ENCODE results near the gene CFAP299.

- no peak for TF ChIP-seq EZH2phosphoT487 (IDR thresholded peaks at IDR 0.05; ENCODE audit: low read length)
- no peak for TF ChIP-seq CTCF (IDR thresholded peaks at IDR 0.05; ENCODE audit: low read length)
- no peak for TF ChIP-seq EZH2 (optimal IDR thresholded peaks at IDR 0.05; ENCODE audit: low read depth, low read length)
These were observed 581.2 kb downstream of the CFAP299 start for GRCh38 chr4:80916770-80917169.

Measured in MM.1S (cell line).